HFFc6 (cell line): ENCODE results near the gene PRSS50. TPM values are rescaled to one million over a fixed set of nuclear protein-coding genes. Genes with fewer than 3 reads are reported as not detected.
"Not testable (repeated sequence)": the region's sequence is repeated elsewhere in the genome, so short reads cannot be mapped to it uniquely, and the experiment has no call there.

ENCODE experiments used
- DNase-seq: peaks from one replicate; pipeline ENCODE4 v3.0.0-alpha.2; 2018
- H3K27ac Mint-ChIP-seq: 2 replicates; pipeline ENCODE4 v1.8.0; 2020; ENCODE audit warnings: mild to moderate bottlenecking, mixed read lengths
- H3K27me3 Mint-ChIP-seq: 2 replicates; pipeline ENCODE4 v1.8.0; 2021; ENCODE audit warnings: mild to moderate bottlenecking, moderate library complexity, mixed read lengths; ENCODE audit not compliant: insufficient read depth
- H3K36me3 Mint-ChIP-seq: 2 replicates; pipeline ENCODE4 v1.8.0; 2021; ENCODE audit warnings: low read depth, mixed read lengths
- H3K4me1 Mint-ChIP-seq: 2 replicates; pipeline ENCODE4 v1.8.0; 2020; ENCODE audit warnings: low read depth, mixed read lengths
- H3K4me3 Mint-ChIP-seq: 2 replicates; pipeline ENCODE4 v1.8.0; 2020; ENCODE audit warnings: mild to moderate bottlenecking, moderate library complexity, mixed read lengths
- H3K9me3 Mint-ChIP-seq: 2 replicates; pipeline ENCODE4 v1.8.0; 2020; ENCODE audit warnings: mild to moderate bottlenecking, mixed read lengths
- CTCF ChIP-seq: fragments of 200-600 bp; sonication (generic); IDR thresholded peaks from 2 replicates; pipeline ENCODE4 v1.5.0; 2021; ENCODE audit warnings: antibody characterized with exemption, mild to moderate bottlenecking
- total RNA-seq, 6 experiments: library from RNA; stranded (reverse); fragmentation: NEBNext Ultra II Directional; extraction: Animal tissue kit (Norgen Biotek cat#: 25700); gene quantifications; 2 replicates in 1 of 6; 3 replicates in 5 of 6; pipeline ENCODE4 v1.2.3, GENCODE V29; 2021

PRSS50 gene
- total RNA-seq, 6 experiments from 2014 or later = not detected

GRCh38 chr3:46742992-46743585, 25.4 kb upstream of the PRSS50 start:
- peaks cover 27% of the 10 kb centered on the region for H3K27me3 Mint-ChIP-seq
- TF ChIP-seq CTCF = no peak
- H3K4me1 Mint-ChIP-seq = no peaks in the 10 kb centered on the region
- no peaks in the 10 kb centered on the region for H3K36me3 Mint-ChIP-seq
- no peaks in the 10 kb centered on the region for H3K9me3 Mint-ChIP-seq
- no peak overlapping the region for H3K4me3 Mint-ChIP-seq
- H3K27ac Mint-ChIP-seq = no peak overlapping the region
- no peak for DNase-seq

DNA sequence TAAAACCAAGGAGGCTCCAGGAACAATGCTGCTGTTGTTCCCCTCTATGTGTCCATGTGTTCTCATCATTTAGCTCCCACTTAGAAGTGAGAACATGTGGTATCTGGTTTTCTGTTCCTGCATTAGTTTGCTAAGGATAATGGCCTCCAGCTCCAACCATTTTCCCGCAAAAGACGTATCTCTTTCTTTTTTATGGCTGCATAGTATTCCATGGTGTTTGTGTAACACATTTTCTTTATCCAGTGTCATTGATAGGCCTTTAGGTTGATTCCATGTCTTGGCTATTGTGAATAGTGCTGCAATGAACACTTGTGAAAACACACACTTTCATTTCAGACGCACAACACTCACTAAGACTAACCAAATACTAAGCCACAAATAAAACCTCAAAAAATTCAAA, 21.9 kb upstream of the PRSS50 start:
- not testable (repeated sequence) for H3K4me3 Mint-ChIP-seq, H3K36me3 Mint-ChIP-seq, H3K9me3 Mint-ChIP-seq, H3K27ac Mint-ChIP-seq, H3K4me1 Mint-ChIP-seq, DNase-seq
- H3K27me3 Mint-ChIP-seq = peaks cover 36% of the 10 kb centered on the region

DNA sequence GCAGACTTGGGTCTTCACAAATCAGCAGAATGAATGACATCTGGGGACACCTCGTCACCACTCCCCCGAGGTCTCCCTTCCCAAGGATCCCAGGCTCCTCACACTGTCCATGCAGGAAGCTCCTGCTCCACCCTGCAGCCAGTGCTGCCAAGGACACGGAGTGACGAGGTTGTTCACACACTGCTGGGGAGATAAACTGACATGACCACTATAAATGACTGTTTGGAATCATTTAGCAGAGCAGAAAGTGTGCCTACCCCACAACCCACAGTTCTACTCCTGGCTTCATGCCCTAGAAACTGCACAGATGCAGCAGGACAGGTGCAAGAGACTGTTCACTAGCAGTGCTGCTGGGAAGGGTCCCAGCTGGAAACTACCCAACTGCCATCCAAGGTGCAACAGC, 19.7 kb upstream of the PRSS50 start:
- no peak for TF ChIP-seq CTCF
- Mint-ChIP-seq H3K27me3 (peaks cover 36% of the 10 kb centered on the region), H3K9me3 (no peaks in the 10 kb centered on the region), H3K4me3 (no peak overlapping the region), H3K27ac (no peak overlapping the region), H3K36me3 (no peaks in the 10 kb centered on the region), H3K4me1 (no peaks in the 10 kb centered on the region)
- DNase-seq = no peak

GRCh38 chr3:46736006-46736872, 18.6 kb upstream of the PRSS50 start:
- H3K36me3 Mint-ChIP-seq = no peaks in the 10 kb centered on the region
- no peak overlapping the region for H3K4me3 Mint-ChIP-seq
- no peak overlapping the region for H3K27ac Mint-ChIP-seq
- no peaks in the 10 kb centered on the region for H3K4me1 Mint-ChIP-seq
- H3K9me3 Mint-ChIP-seq = no peaks in the 10 kb centered on the region
- DNase-seq = no peak
- no peak for TF ChIP-seq CTCF
- H3K27me3 Mint-ChIP-seq = peaks cover 38% of the 10 kb centered on the region

DNA sequence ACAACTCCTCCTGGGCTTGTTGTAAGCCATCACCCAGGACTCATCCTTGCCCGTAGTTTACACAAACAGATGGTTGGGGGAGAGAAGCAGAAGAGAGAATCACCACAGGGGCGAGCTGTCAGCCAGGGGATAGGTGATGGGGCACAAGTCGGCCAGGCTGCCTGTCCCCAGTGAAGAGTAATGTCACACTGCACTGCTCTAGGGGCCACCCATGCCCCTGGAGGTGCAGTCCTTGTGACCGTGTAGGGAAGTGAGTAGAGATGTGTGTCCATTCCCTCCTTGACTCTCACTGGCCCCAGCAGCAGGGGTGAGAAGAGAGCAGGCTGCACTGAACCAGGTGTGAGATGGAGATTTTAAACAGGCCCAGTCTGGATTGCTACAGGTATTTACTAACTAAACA, 17.1 kb upstream of the PRSS50 start:
- Mint-ChIP-seq H3K4me3 (no peak overlapping the region), H3K27me3 (peaks cover 43% of the 10 kb centered on the region), H3K36me3 (no peaks in the 10 kb centered on the region), H3K4me1 (no peaks in the 10 kb centered on the region), H3K9me3 (no peaks in the 10 kb centered on the region), H3K27ac (no peak overlapping the region)
- DNase-seq = no peak
- no peak for TF ChIP-seq CTCF
